OCI-LY3 (cell line): ENCODE results near the gene CDKN2B.

Experiments
- H2AFZ ChIP-seq: fragments of 200-600, 300-600 bp; shearing (Covaris generic); 2 replicates; pipeline ENCODE4 v1.6.0; 2014; ENCODE audit warnings: antibody characterized with exemption, low read depth, low read length
- H3K27ac ChIP-seq: fragments of 200-600, 300-600 bp; sonication (generic); 2 replicates; pipeline ENCODE4 v1.5.1; 2014; ENCODE audit warnings: mild to moderate bottlenecking, low read length, moderate library complexity, mixed read lengths
- H3K27me3 ChIP-seq: fragments of 200-600, 300-600 bp; sonication (generic); 2 replicates; pipeline ENCODE4 v1.6.1; 2014; ENCODE audit warnings: low read depth, low read length, mixed read lengths
- H3K36me3 ChIP-seq: fragments of 200-600, 300-600 bp; sonication (generic); replicated peaks from 2 replicates; pipeline ENCODE3; 2014; ENCODE audit warnings: low read depth, low read length, mixed read lengths
- H3K4me1 ChIP-seq: fragments of 300-600, 200-600 bp; sonication (generic); 2 replicates; pipeline ENCODE4 v1.6.1; 2014; ENCODE audit warnings: low read length, mixed read lengths
- H3K4me2 ChIP-seq: fragments of 200-600, 300-600 bp; sonication (generic); 2 replicates; pipeline ENCODE4 v1.6.1; 2014; ENCODE audit warnings: low read length, mixed read lengths
- H3K4me3 ChIP-seq: fragments of 300-600, 200-600 bp; sonication (generic); 2 replicates; pipeline ENCODE4 v1.5.1; 2014; ENCODE audit warnings: antibody characterized with exemption, mild to moderate bottlenecking, low read length, moderate library complexity
- H3K79me2 ChIP-seq: fragments of 300-600, 200-600 bp; shearing (Covaris generic); 2 replicates; pipeline ENCODE4 v1.6.1; 2014; ENCODE audit warnings: mild to moderate bottlenecking, low read length, mixed read lengths
- H3K9ac ChIP-seq: fragments of 300-600, 200-600 bp; shearing (Covaris generic); 2 replicates; pipeline ENCODE4 v1.6.0; 2014; ENCODE audit warnings: mild to moderate bottlenecking, low read length, moderate library complexity
- H3K9me3 ChIP-seq: fragments of 200-600, 300-600 bp; shearing (Covaris generic); 2 replicates; pipeline ENCODE4 v1.6.1; 2014; ENCODE audit warnings: low read length, mixed read lengths; ENCODE audit not compliant: insufficient read depth
- H4K20me1 ChIP-seq: fragments of 200-600, 300-600 bp; sonication (generic); 2 replicates; pipeline ENCODE4 v1.6.1; 2016; ENCODE audit warnings: low read length, mixed read lengths; ENCODE audit not compliant: insufficient read depth
- EZH2phosphoT487 ChIP-seq: fragments of 200-600 bp; shearing (Covaris generic); IDR thresholded peaks from 2 replicates; pipeline ENCODE4 v1.6.1; 2018; ENCODE audit warnings: antibody characterized with exemption, mixed run types, low read depth
- TF ChIP-seq, protein P1 (sequence below): fragments of 200-600, 300-600 bp; sonication (generic); IDR thresholded peaks from 2 replicates; pipeline ENCODE4 v1.5.1; 2014; ENCODE audit warnings: antibody characterized with exemption, low read length, low read depth

The CDKN2B gene

GRCh38 chr9:22005702-22006606 lies 3.2 kb downstream of the CDKN2B start:
- Histone ChIP-seq H3K4me1 (no peaks in the 10 kb centered on the region), H3K9ac (no peak overlapping the region), H3K79me2 (no peaks in the 10 kb centered on the region), H3K27ac (no peak overlapping the region), H2AFZ (no peak overlapping the region), H3K4me2 (no peak overlapping the region), H4K20me1 (no peaks in the 10 kb centered on the region), H3K27me3 (no peaks in the 10 kb centered on the region), H3K9me3 (no peaks in the 10 kb centered on the region), H3K4me3 (no peak overlapping the region), H3K36me3 (no peaks in the 10 kb centered on the region)
- TF ChIP-seq, protein P1, sequence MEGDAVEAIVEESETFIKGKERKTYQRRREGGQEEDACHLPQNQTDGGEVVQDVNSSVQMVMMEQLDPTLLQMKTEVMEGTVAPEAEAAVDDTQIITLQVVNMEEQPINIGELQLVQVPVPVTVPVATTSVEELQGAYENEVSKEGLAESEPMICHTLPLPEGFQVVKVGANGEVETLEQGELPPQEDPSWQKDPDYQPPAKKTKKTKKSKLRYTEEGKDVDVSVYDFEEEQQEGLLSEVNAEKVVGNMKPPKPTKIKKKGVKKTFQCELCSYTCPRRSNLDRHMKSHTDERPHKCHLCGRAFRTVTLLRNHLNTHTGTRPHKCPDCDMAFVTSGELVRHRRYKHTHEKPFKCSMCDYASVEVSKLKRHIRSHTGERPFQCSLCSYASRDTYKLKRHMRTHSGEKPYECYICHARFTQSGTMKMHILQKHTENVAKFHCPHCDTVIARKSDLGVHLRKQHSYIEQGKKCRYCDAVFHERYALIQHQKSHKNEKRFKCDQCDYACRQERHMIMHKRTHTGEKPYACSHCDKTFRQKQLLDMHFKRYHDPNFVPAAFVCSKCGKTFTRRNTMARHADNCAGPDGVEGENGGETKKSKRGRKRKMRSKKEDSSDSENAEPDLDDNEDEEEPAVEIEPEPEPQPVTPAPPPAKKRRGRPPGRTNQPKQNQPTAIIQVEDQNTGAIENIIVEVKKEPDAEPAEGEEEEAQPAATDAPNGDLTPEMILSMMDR, result no peak

GRCh38 chr9:22005021-22005701 lies 3.9 kb downstream of the CDKN2B start:
- H3K9me3 ChIP-seq, result no peaks in the 10 kb centered on the region
- no peak overlapping the region for H3K4me3 ChIP-seq
- H3K36me3 ChIP-seq, result no peaks in the 10 kb centered on the region
- no peak overlapping the region for H3K4me2 ChIP-seq
- H3K4me1 ChIP-seq, result no peaks in the 10 kb centered on the region
- no peaks in the 10 kb centered on the region for H4K20me1 ChIP-seq
- no peak overlapping the region for H2AFZ ChIP-seq
- no peak overlapping the region for H3K27ac ChIP-seq
- TF ChIP-seq, protein P1, result no peak
- no peak for TF ChIP-seq EZH2phosphoT487
- no peaks in the 10 kb centered on the region for H3K27me3 ChIP-seq
- no peaks in the 10 kb centered on the region for H3K79me2 ChIP-seq
- H3K9ac ChIP-seq, result no peak overlapping the region

GRCh38 chr9:22002038-22002437 lies 7.1 kb downstream of the CDKN2B start:
- Histone ChIP-seq H3K4me1 (no peaks in the 10 kb centered on the region), H4K20me1 (no peaks in the 10 kb centered on the region), H3K9ac (no peak overlapping the region), H3K79me2 (no peaks in the 10 kb centered on the region), H3K27me3 (no peaks in the 10 kb centered on the region), H3K4me2 (no peak overlapping the region), H3K27ac (no peak overlapping the region), H2AFZ (no peak overlapping the region), H3K4me3 (no peak overlapping the region), H3K36me3 (no peaks in the 10 kb centered on the region), H3K9me3 (no peaks in the 10 kb centered on the region)
- TF ChIP-seq EZH2phosphoT487, result no peak
- TF ChIP-seq, protein P1, result no peak

GRCh38 chr9:21998026-21998425 lies 11.1 kb downstream of the CDKN2B start:
- Histone ChIP-seq H3K4me3 (no peak overlapping the region), H2AFZ (no peak overlapping the region), H3K27me3 (no peaks in the 10 kb centered on the region)

More at GRCh38 chr9:21998026-21998425, 11.1 kb downstream of the CDKN2B start:
- Histone ChIP-seq H3K79me2 (no peaks in the 10 kb centered on the region), H3K4me1 (no peaks in the 10 kb centered on the region), H3K9ac (no peak overlapping the region), H3K4me2 (no peak overlapping the region), H3K36me3 (no peaks in the 10 kb centered on the region), H3K9me3 (no peaks in the 10 kb centered on the region), H4K20me1 (no peaks in the 10 kb centered on the region), H3K27ac (no peak overlapping the region)
- no peak for TF ChIP-seq EZH2phosphoT487
- TF ChIP-seq, protein P1, result no peak
